SK-MEL-5 (cell line): ENCODE results near the gene MOB3A. TPM values are rescaled to one million over a fixed set of nuclear protein-coding genes. Genes with fewer than 3 reads are reported as not detected.

Experiments used
- DNase-seq: peaks from one replicate; pipeline ENCODE4 v3.0.0-alpha.2; 2016; ENCODE audit warnings: low read depth, low spot score
- in situ Hi-C: cut with HindIII; loops from 2 replicates; pipeline ENCODE4 v1.10.0; 2016; ENCODE audit warnings: low sequenced_read_pairs, high pct_unique_total_duplicates, low pct_unique_long_range_greater_than_20kb
- total RNA-seq: library from RNA; depleted of rRNA; stranded (reverse); fragments of >200 nt; shearing (Covaris generic); gene quantifications from 2 replicates; pipeline ENCODE4 v1.2.3, GENCODE V29; 2014

Gene MOB3A
- total RNA-seq, 1 experiment from 2014 or later, result 5.1 TPM

GRCh38 chr19:2044709-2045500 lies 51.2 kb downstream of the MOB3A start:
- in situ Hi-C loops, result no loop called here
- DNase-seq, result no peak

DNA sequence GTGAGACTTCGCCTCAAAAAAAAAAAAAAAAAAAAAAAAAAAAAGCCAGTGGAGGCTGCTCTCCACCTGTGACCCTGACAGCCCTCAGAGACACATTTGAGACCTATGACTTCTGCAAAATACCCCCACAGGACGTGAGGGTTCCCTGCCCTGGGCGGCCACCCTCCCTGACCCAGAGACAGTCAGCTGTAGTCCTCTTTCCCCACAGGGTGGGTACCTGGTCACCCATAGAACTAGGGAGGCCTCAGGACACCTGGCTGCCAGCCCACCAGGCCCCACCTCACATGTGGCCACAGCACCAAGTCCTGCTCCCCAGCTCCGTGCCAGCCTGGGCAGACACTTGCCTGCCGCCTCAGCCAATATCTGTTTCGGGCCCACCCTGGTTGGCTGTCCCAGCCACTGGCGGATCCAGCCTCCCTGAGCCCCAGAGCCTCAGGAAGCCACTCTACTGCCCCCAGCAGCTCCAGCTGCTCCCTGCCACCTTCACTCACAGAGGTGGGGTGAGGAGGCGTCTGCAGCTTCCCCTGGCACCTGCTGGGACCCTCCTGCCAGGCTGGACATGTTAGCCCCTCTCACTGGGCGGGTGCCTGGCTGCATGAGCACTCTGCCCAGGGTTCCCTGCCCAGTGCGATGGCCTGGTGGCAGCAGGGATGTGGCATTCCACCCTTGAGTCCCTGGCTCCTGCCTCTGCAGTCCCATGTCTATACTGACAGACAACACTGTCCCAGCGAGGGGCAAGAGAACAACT lies 52.0 kb downstream of the MOB3A start:
- DNase-seq, result no peak
- in situ Hi-C loops, result no loop called here

DNA sequence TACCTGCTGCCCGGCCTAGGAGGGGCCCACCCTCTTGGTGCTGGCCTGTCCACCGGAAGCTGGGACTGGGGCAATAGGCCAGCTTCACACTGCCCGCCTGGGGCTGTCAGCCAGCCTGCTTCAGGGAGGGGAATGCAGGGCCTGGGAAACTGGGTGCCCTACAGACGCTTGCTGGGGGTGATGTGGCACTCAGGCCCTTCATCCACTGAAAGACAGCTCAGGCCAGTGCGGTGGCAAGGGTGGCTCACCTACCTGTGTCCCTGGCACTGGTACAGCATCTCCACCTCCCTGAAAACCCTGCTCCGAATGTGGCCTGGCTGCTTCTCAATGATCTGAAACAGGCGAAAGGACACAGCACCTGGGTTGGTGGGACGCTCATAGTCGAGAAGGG lies 52.9 kb downstream of the MOB3A start:
- in situ Hi-C loops, result no loop called here
- DNase-seq, result no peak

DNA sequence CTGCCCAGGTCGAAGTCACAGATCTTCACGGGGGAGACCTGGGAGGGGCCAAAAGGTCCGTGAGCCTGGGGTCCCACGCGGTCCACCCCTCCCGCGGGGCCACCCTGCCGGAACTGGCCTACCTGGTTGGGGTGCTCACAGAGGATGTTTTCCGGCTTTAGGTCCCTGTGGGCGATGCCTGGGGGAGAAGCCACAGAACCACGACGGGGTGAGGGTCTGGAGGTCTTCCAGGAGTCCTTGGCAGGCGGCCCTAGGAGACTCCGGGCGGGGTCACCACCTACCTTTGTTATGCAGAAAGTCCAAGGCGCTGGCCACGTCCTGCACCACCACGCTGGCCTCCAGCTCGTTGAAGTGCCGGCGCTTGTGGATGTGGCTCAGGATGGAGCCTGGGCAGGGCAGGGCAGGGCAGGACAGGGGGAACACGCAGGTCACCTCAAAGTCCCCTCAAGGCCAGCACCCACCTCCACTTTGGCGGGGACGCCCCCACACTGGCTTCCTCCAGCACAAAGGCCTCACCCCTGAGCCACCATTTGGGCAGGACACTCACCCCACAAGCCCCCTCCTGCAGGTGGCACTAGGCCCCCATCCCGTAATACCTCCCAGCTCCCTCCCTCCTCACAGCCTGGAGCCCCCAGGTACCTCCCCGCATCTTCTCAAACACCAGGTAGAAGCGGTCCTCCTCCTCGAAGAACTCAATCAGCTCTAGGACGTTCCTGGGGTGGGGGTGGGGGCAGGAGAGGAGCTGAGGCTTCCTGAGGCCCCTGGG lies 53.5 kb downstream of the MOB3A start:
- in situ Hi-C loops, result no loop called here
- DNase-seq, result no peak

- peak; percentile 89 for DNase-seq
- in situ Hi-C loops, result no loop called here
Measured at GRCh38 chr19:2041683-2042484, 54.2 kb downstream of the MOB3A start.

DNA sequence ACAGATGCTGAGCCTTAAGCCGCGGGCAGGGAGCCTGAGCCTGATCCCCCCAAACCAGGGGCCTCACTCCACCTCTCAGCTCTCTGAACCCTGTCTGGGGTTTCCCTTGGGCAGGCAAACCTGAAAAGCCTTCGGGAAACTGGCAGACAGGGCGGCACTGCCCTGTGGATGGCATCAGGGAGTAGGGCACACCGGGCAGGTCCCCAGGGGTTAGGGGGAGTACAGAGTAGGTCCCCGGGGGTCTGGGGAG lies 54.8 kb downstream of the MOB3A start:
- in situ Hi-C loops, result no loop called here

DNA sequence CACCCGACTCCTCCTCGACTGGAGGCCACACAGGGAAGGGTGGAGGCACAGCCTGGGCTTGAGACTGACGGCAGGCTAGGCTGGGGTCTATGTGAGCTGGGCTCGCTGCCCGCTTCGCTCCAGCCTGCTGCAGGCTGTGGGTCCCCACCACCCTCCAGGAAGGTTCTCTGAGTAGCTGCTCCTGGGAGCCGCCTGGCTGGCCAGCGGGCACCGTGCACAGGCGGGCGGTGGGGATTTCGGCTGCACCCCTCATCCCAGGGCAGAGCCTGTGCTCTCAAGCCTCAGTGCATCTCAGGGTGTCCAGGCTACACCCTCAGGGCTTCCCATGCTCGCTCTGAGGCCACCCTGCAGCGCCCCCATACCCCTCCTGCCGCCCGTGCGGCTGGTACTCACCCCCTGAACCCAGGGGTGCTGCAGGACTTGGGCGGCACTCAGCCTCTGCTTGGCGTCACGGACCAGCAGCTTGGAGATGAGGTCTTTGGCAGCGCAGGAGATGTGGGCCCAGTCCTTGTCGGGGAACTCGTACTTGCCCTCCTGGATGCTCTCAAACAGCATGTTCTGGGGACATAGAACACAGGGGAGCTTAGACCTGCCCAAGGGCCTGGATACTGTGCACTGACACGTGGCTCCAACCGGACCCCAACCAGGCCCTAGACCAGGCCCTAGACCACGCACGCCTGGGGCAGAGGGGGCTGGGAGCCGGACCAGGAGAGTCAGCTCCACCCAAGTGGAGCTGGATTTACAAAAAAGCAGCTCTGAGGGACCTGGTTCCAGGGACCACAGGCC lies 55.3 kb downstream of the MOB3A start:
- DNase-seq, result no peak
- in situ Hi-C loops, result no loop called here

More for the DNA sequence above, 54.8 kb downstream of the MOB3A start:
- no peak for DNase-seq

GRCh38 chr19:2039959-2040646 lies 56.0 kb downstream of the MOB3A start:
- in situ Hi-C loops, result no loop called here
- DNase-seq, result no peak

GRCh38 chr19:2039089-2039958 lies 56.8 kb downstream of the MOB3A start:
- in situ Hi-C loops, result no loop called here
- no peak for DNase-seq

DNA sequence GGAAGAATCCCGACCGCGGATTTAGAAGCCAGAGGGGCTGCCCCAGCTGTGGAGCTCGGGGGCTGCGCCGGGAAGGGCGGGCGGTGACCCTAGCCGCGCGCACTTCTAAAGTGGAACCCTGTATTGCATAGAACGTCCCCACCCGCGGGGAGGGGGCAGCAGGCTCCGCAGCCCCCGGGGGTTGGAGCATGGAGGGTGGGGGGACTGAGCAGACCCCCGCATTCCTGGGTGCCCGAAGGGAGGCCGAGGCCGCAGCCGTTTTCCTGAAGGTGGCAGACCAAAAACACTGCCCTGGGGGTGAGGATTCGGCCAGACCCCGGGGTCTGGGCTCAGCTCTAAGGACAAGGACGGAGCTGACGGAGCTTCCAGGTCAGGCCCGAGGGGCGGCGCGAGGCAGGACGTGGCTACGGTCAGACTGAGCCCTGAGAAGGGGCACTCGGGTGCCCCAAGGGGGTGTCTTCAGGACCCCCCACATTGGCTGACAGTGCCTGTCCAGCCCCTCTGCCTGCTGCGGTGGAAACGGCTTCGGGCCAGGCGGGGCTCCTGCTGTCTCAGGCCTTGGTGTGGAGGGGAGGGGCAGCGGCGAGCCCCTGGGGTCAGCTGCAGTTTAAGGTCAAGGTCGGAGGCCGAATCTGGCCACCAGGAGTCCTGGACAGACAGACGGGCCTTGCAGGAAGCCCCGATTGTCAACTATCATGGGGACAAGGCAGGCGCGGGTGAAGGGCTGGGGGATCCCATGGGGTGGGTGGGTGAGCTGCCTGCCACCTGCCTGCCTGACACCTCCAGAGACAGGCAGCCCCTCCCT lies 57.6 kb downstream of the MOB3A start:
- in situ Hi-C loops, result no loop called here
- DNase-seq, result no peak

DNA sequence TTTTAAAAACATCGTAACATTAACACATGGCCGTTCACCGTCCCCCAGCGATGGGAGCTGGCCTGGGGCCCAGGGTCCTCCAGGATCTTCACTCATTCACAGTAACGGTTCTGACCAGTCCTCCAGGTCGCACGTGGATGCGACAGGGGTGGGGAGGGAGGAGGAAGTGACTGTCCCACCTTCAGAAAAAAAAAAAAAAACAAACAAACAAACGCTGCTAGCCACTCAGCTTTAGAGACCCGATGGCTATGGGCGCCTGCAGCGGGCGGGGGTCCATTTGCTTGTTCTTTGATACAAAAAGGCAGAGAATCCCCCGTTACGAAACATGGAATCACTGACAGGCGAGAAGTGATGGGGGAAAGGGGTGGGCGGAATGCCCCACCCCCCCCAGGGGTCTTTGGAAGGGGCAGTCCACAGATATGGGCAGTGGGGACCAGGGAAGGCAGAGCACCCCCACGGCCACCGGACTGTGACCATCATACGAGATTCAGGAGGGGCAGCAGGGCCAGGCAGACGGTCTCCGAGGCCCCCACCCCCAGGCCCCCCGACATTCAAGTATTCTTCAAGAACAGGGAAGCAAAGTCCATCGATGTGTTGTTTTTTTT lies 58.4 kb downstream of the MOB3A start:
- no peak for DNase-seq
- in situ Hi-C loops, result no loop called here

GRCh38 chr19:2036424-2036823 lies 59.7 kb downstream of the MOB3A start:
- no peak for DNase-seq

DNA sequence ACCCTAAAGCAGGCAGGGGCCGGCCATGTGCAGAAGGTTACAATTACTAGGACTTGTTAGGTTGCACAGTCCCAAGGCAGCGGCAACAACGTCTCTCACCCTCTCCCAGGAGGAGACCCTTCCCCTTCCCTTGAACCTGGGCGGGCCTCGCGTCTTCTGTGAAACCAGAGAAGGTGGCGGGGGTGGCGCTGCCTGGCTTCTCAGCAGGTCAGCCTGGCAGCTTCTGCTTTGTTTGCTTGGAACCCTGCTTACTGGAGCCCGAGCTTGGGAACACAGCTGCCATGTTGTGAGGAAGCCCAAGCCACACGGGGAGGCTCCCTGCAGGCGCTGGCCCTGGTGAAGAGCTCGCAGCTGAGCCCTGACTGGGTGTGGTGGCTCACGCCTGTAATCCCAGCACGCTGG lies 60.5 kb downstream of the MOB3A start:
- in situ Hi-C loops, result no loop called here

More at GRCh38 chr19:2036424-2036823, 59.7 kb downstream of the MOB3A start:
- in situ Hi-C loops, result no loop called here

GRCh38 chr19:2034729-2035589 lies 61.2 kb downstream of the MOB3A start:
- peak; percentile 37 for DNase-seq
- in situ Hi-C loops, result no loop called here

More for the DNA sequence above, 60.5 kb downstream of the MOB3A start:
- no peak for DNase-seq
